Measurements from ENCODE around the gene MSLN.
"Not testable (repeated sequence)": the region's sequence is repeated elsewhere in the genome, so short reads cannot be mapped to it uniquely, and the experiment has no call there.

The MSLN gene

DNA sequence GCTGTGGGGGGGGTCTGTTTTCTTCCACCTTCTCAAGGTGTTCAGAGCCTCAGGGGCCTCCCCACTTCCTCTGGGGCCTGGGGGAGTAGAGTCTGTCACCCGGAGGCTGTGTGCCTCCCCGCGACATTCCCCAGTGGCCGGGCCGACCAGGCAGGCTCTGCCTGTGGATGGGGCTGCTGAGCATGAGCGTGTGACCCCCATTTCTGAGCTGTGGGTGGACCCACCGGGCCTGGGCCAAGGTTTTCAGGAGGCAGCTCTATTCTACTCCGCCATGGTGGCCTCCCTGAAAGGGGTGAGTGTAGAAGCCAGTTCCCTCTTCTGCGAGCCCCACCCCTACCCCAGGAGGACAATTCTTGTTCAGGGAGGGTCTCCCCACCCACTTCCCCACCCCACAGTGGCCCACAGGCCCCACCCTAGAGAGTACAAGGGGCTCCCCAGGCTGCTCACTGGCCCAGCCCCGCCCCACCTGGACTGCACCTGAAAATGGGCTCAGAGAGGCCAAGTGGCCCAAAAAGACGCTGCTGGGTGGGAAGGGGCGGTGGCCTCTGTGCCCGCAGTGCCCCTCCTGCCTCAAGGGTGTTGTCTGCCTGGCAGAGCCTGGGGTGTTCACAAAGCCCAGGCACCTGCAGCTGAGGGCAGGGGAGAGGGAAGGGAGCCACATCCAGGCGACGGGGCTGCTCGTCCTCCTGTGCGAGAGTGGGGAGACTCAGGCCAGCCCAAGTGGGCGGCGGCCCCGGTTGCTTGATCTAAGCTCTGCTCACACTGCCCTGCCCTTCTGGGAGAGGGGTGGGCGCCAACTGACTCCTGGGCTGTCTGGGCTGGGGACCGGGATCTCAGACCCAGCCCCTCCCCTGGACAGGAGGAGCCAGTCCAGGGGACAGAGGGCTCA is 1.3 kb downstream of the MSLN start:
- DNase-seq: no peak

- DNase-seq: no peak
Measured at GRCh38 chr16:762595-763268, 2.2 kb downstream of the MSLN start.

- DNase-seq: no peak
Measured at GRCh38 chr16:763369-764183, 3.0 kb downstream of the MSLN start.

GRCh38 chr16:764184-764750 is 3.7 kb downstream of the MSLN start:
- DNase-seq: no peak

DNA sequence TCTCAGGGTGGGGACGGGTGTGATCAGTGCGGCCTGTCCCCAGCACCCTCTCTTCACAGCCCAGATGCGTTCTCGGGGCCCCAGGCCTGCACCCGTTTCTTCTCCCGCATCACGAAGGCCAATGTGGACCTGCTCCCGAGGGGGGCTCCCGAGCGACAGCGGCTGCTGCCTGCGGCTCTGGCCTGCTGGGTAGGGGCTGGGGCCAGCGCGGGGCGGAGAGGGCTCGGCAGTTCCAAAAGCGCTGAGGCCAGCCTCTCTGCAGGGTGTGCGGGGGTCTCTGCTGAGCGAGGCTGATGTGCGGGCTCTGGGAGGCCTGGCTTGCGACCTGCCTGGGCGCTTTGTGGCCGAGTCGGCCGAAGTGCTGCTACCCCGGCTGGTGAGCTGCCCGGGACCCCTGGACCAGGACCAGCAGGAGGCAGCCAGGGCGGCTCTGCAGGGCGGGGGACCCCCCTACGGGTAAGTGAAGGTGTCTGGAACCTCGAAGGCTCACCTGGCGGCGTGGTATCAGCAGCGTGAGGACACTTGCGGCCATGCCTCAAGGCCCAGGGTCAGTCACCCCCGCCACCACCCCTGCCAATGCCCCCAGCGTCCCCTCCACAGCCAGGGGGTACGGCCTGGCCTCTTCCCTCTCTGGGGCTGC is 4.4 kb downstream of the MSLN start:
- no peak for DNase-seq

GRCh38 chr16:765488-765865 is 4.9 kb downstream of the MSLN start:
- no peak for DNase-seq

DNA sequence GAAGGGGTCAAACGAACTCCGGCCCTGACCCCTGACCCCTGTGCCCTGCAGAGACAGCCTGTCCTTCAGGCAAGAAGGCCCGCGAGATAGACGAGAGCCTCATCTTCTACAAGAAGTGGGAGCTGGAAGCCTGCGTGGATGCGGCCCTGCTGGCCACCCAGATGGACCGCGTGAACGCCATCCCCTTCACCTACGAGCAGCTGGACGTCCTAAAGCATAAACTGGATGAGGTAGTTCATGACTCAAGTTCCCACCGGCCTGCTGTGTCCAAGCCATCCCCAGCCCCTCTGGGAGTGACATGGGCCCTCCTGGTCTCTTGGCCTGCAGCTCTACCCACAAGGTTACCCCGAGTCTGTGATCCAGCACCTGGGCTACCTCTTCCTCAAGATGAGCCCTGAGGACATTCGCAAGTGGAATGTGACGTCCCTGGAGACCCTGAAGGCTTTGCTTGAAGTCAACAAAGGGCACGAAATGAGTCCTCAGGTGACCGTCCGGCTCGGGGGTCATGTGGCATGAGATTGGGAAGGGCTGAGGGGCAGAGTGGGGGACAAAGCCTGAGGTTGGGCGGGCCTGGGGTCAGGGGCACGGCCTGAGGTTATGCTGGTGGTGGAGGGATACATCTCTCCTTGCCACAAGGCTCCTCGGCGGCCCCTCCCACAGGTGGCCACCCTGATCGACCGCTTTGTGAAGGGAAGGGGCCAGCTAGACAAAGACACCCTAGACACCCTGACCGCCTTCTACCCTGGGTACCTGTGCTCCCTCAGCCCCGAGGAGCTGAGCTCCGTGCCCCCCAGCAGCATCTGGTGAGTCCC is 5.7 kb downstream of the MSLN start:
- DNase-seq: no peak

- no peak for DNase-seq
Measured at GRCh38 chr16:766820-767640, 6.5 kb downstream of the MSLN start.

- no peak for DNase-seq
Measured at GRCh38 chr16:767743-768235, 7.3 kb downstream of the MSLN start.

- DNase-seq: no peak
Measured at GRCh38 chr16:768428-768827, 7.9 kb downstream of the MSLN start.

DNA sequence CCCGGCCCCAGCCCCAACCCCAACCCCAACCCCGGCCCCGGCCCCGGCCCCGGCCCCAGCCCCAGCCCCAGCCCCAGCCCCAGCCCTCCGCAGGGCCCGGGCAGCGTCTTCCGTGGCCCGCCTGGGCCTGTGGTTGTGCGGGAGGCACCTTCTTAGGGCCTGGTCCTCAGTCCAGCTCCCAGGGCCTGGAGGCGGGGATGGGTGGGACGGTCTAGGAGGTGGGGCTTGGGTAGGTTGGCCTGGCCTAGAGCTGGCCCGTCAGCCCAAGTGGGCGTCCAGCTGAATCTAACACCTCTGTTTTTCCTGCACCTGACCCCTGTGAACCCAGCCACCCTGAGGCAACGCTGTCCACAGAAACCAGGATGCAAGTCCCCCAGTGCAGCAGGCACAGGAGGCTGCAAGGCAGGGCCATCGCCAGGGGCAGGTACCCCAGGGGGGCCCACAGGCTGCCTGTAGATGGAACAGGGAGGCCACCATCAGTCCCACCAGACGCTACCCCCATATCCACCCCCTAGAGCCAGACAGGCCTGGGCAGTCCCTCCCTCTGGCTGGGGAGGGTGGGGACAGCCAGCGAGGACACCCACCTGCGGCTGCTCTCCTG is 8.8 kb downstream of the MSLN start:
- DNase-seq: no peak

DNA sequence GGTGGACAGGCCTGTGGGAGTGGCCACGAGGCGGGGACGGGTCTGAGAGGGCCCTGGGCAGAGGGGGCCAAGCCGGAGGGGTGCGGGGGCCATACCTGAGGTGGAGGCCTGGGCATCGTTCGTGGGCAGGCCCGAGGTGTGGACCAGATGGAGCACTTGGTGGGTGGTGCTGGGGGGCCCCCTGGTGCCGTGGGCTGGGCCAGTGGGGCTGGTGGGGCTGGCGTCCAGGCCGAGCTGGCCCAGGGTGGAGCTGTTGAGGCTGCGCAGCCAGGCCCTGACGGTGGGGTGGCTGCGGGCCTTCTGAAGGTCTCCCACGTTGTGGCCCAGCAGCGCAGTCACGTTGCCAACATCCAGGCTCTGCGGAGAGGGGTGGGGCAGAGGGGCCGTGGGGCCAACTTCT is 9.4 kb downstream of the MSLN start:
- DNase-seq: no peak

GRCh38 chr16:770411-770810 is 9.9 kb downstream of the MSLN start:
- DNase-seq: no peak

DNA sequence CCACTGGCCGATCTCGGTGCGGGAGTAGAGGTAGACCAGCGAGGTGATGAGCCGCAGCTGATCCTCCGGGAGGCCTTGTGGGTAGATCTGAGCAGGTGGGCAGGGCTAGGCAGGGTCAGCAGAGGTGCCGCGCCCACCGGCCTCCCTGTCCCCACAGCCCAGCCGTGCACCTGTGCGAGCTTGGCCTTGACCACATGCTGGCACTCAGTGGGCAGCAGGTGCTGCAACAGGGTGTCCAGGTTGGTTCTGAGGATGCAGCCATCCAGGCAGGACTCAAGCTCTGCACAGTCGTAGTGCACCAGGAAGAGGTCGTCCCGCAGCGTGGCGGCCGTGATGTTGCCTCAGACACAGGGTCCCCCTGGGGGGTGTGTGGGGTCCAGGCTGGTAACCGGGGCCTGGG is 12.4 kb downstream of the MSLN start:
- DNase-seq: no peak

GRCh38 chr16:774086-775001 is 13.8 kb downstream of the MSLN start:
- DNase-seq: no peak

DNA sequence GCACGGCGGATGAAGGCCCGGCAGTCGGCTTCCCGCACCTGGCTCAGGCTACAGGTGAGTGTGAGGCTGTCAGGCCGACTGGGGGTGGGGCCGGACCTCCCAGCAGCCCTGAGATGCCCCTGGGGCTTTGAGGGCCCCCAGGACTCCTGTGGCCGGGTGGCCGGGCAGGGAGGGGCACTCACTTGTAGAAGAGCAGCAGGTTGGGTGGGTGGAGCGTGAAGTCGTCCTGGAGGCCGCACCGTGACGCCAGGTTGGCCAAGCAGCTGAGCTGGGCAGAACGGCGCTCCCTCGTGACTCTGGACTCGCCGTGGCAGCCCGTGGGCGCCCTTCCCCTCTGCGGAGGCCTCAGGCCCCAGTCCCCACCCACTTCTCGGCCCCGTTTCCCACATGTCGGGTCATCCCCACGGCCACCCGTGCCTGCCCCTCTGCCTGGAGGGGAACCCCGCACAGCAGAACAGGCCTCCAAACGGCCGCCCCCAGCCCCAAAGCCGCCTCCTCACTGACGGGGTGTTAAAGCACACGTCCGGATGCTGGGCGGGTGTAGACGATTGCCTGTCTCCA is 14.8 kb downstream of the MSLN start:
- no peak for DNase-seq

GRCh38 chr16:776298-776697 is 15.8 kb downstream of the MSLN start:
- DNase-seq: not testable (repeated sequence)

- no peak for DNase-seq
Measured at GRCh38 chr16:776824-777223, 16.3 kb downstream of the MSLN start.

- no peak for DNase-seq
Measured at GRCh38 chr16:777826-778225, 17.3 kb downstream of the MSLN start.
